K562 (cell line): ENCODE results near the gene NTN1. TPM values are rescaled to one million over a fixed set of nuclear protein-coding genes. Genes with fewer than 3 reads are reported as not detected.

Source experiments
- ATAC-seq: fragments of 200-7000 bp; cut with Tn5 transposase; 3 replicates; pipeline ENCODE4 v1.9.1; 2020; ENCODE audit warnings: moderate library complexity
- BruUV-seq: library from RNA; stranded (reverse); fragments of 400-500 nt; replicated peaks from 2 replicates; lab custom pipeline; 2021; lab: Mats Ljungman, UMichigan
- CTCF ChIA-PET: fragments of 300-600 bp; formaldehyde crosslinking; extraction: SDS; loops from one replicate; lab custom pipeline; 2021; ENCODE audit warnings: low intra/inter-chr PET ratio; lab: Yijun Ruan, JAX
- POLR2A ChIA-PET: fragments of 300-600, 350-650 bp; sonication (Branson Sonifier 250); formaldehyde crosslinking; extraction: SDS; loops from one replicate; lab custom pipeline; 2021; ENCODE audit warnings: antibody characterized with exemption, inconsistent platforms; lab: Yijun Ruan, JAX
- DNase-seq, 4 experiments: peaks; one replicate each; pipeline versions ENCODE4 v3.0.0 to v3.0.0-alpha.2; 2011 to 2018; ENCODE audit warnings: low spot score in 3 of 4, mixed read lengths in 3 of 4; ENCODE audit errors: extremely low read depth in 1 of 4
- FAIRE-seq: peaks from 2 replicates; lab custom pipeline; 2011; peaks lifted over from hg19 to GRCh38; lab: Jason Lieb, UNC
- H2AFZ ChIP-seq: 2 replicates; pipeline ENCODE4 v1.6.0; 2011; ENCODE audit warnings: low read depth, low read length, control low read depth, inconsistent platforms
- H3K27ac ChIP-seq: fragments of 200-600 bp; 3 replicates; pipeline ENCODE4 v1.8.0; 2011; ENCODE audit warnings: low read depth, mild to moderate bottlenecking, control low read depth, inconsistent platforms, low read length, moderate library complexity, mixed read lengths; ENCODE audit errors: extremely low read depth
- H3K27me3 ChIP-seq, 2 experiments: fragments of 300-600 bp in 1 of 2; 2 replicates in 1 of 2; 3 replicates in 1 of 2; pipeline versions ENCODE4 v1.6.0 to v1.8.0; 2011; ENCODE audit warnings: inconsistent platforms in 2 of 2, low read length in 2 of 2, mild to moderate bottlenecking in 1 of 2, mixed read lengths in 1 of 2, moderate library complexity in 1 of 2; ENCODE audit not compliant: control insufficient read depth in 2 of 2, insufficient read depth in 2 of 2
- H3K36me3 ChIP-seq: fragments of 300-600 bp; 3 replicates; pipeline ENCODE4 v1.8.0; 2011; ENCODE audit warnings: mild to moderate bottlenecking, low read length, inconsistent platforms; ENCODE audit not compliant: control insufficient read depth, insufficient read depth
- H3K4me1 ChIP-seq, 2 experiments: fragments of 200-600 bp in 1 of 2; replicated peaks in 1 of 2; 2 replicates in 1 of 2; 3 replicates in 1 of 2; pipeline versions ENCODE4 v1.5.1 to v1.8.0; 2011; ENCODE audit warnings: inconsistent platforms in 2 of 2, low read length in 2 of 2, mild to moderate bottlenecking in 1 of 2, mixed read lengths in 1 of 2, moderate library complexity in 1 of 2; ENCODE audit not compliant: control insufficient read depth in 2 of 2, insufficient read depth in 2 of 2
- H3K4me2 ChIP-seq: 2 replicates; pipeline ENCODE4 v1.6.1; 2011; ENCODE audit warnings: low read length, control low read depth, inconsistent platforms, mixed read lengths; ENCODE audit not compliant: insufficient read depth
- H3K4me3 ChIP-seq: fragments of 200-600 bp; sonication (generic), shearing (Covaris generic); 2 replicates; pipeline ENCODE4 v1.5.1; 2016; ENCODE audit warnings: control low read depth, inconsistent platforms
- H3K79me2 ChIP-seq: fragments of 200-600 bp; 3 replicates; pipeline ENCODE4 v1.8.0; 2011; ENCODE audit warnings: low read length, inconsistent platforms; ENCODE audit not compliant: control insufficient read depth, insufficient read depth
- H3K9ac ChIP-seq, 2 experiments: 2 replicates each; pipeline versions ENCODE4 v1.6.0 to v1.6.1; 2011; ENCODE audit warnings: low read depth in 2 of 2, low read length in 2 of 2, control low read depth in 1 of 2, inconsistent platforms in 1 of 2, mild to moderate bottlenecking in 1 of 2, mixed read lengths in 1 of 2; ENCODE audit not compliant: insufficient read depth in 1 of 2
- H3K9me1 ChIP-seq: one replicate; pipeline ENCODE4 v1.6.0; 2011; ENCODE audit warnings: inconsistent platforms, mild to moderate bottlenecking, low read length, moderate library complexity; ENCODE audit not compliant: control insufficient read depth, insufficient read depth
- H3K9me3 ChIP-seq: replicated peaks from 2 replicates; pipeline ENCODE4 v1.5.1; 2011; ENCODE audit warnings: low read depth, low read length, inconsistent platforms; ENCODE audit not compliant: control insufficient read depth, insufficient read depth
- H4K20me1 ChIP-seq: replicated peaks from 2 replicates; pipeline ENCODE4 v1.6.1; 2011; ENCODE audit warnings: low read length, inconsistent platforms, mixed read lengths; ENCODE audit not compliant: control insufficient read depth, insufficient read depth
- ATF2 ChIP-seq: sonication (generic); formaldehyde crosslinking; IDR thresholded peaks from 2 replicates; pipeline ENCODE4 v1.8.1; 2022; ENCODE audit warnings: missing genetic modification reagents
- CHAMP1 ChIP-seq: fragments of 450-650 bp; IDR thresholded peaks from 2 replicates; pipeline ENCODE4 v1.6.1; 2016; ENCODE audit warnings: mild to moderate bottlenecking
- PHB2 ChIP-seq: fragments of 450-650 bp; IDR thresholded peaks from 2 replicates; pipeline ENCODE4 v1.6.1; 2017; ENCODE audit warnings: low read depth
- THRAP3 ChIP-seq: fragments of 450-650 bp; IDR thresholded peaks from 2 replicates; pipeline ENCODE4 v1.6.1; 2016; ENCODE audit warnings: mild to moderate bottlenecking, inconsistent platforms, borderline replicate concordance
- ZBTB11 ChIP-seq, 3 experiments: fragments of 200-800 bp in 1 of 3; fragments of 250-450 bp in 1 of 3; fragments of 450-650 bp in 1 of 3; sonication (Bioruptor Pico) in 1 of 3; sonication (Bioruptor generic) in 1 of 3; formaldehyde crosslinking in 1 of 3; IDR thresholded peaks; 2 replicates each; pipeline versions ENCODE4 v1.6.1 to v1.8.0; 2016 to 2022; ENCODE audit warnings: mild to moderate bottlenecking in 2 of 3, missing genetic modification characterization in 2 of 3, missing compliant biosample characterization in 1 of 3, moderate library complexity in 1 of 3
- ZNF512 ChIP-seq: IDR thresholded peaks from 2 replicates; pipeline ENCODE4 v1.6.1; 2016; ENCODE audit warnings: missing genetic modification characterization, missing compliant biosample characterization
- WGBS: fragments of 100-300 bp; shearing (Covaris generic); methylation state at CpG from one replicate; pipeline ENCODE4 v1.1.6; 2016; ENCODE audit warnings: low coverage, mixed read lengths; ENCODE audit not compliant: insufficient coverage; ENCODE audit errors: missing lambda C conversion rate; 5-methylcytosine and 5-hydroxymethylcytosine counted together
- in situ Hi-C: fragments of 300-500 bp; cut with MboI; formaldehyde crosslinking; loops from 4 replicates; pipeline ENCODE4 v1.15.0; 2018; ENCODE audit warnings: inconsistent platforms, mixed read lengths
- intact Hi-C: fragments of 100-400 bp; cut with micrococcal nuclease; formaldehyde crosslinking; loops from 2 replicates; pipeline ENCODE4 v1.14.2; 2022
- polyA plus RNA-seq, 8 experiments: library from polyadenylated mRNA; depleted of rRNA in 4 of 8; stranded (reverse) in 5 of 8; unstranded in 3 of 8; fragments of >200 nt; fragmentation: Nextera tagmentation in 2 of 8; fragmentation: Illumina TruSeq in 1 of 8; extraction: Ambion mirVana in 2 of 8; extraction: Trizol in 1 of 8; gene quantifications; 2 replicates each; pipeline versions ENCODE4 v1.2.1 to v1.2.3, GENCODE V29; 2011 to 2014; ENCODE audit warnings: inconsistent platforms in 1 of 8, missing spikeins in 1 of 8
- total RNA-seq, 7 experiments: library from RNA; depleted of rRNA in 6 of 7; stranded (reverse); fragments of >200 nt in 6 of 7; fragmentation: Illumina TruSeq in 2 of 7; extraction: Trizol in 2 of 7; gene quantifications; 2 replicates each; pipeline versions ENCODE4 v1.2.1 to v1.2.3, GENCODE V29; 2011 to 2021; ENCODE audit warnings: low replicate concordance in 1 of 7

Gene NTN1
- total and polyA plus RNA-seq, 9 of the 15 experiments (the other 6 are each of a cell fraction or from before 2014, with no cell fraction given): 0.02 TPM; not detected in 8

- TF ChIP-seq ZNF512 (tag): peak; percentile 96
- no peak for TF ChIP-seq CHAMP1
- TF ChIP-seq ZBTB11 (CRISPR knock-in tag; IDR thresholded peaks at IDR 0.05): no peak
- TF ChIP-seq THRAP3: no peak
- no peak for TF ChIP-seq PHB2
- TF ChIP-seq ATF2 (CRISPR knock-in tag): no peak
- peaks cover 0 to 21% of the 10 kb centered on the region in 2 experiments; a peak in 2 of 5 replicates for H3K27me3 ChIP-seq
- no peak overlapping the region for H2AFZ ChIP-seq
- ATAC-seq (no peak), FAIRE-seq (no peak), DNase-seq (no peak)
- H3K9me1 ChIP-seq: no peaks in the 10 kb centered on the region
- in situ Hi-C loops (no loop called here), intact Hi-C loops (no loop called here)
- ChIA-PET CTCF (no interaction called here), POLR2A (no interaction called here)
- BruUV-seq: no TSS peak
- H4K20me1 ChIP-seq: no peaks in the 10 kb centered on the region
- no peaks in the 10 kb centered on the region for H3K36me3 ChIP-seq
- H3K9me3 ChIP-seq: no peaks in the 10 kb centered on the region
- no peaks in the 10 kb centered on the region for H3K79me2 ChIP-seq
- no peak overlapping the region for H3K27ac ChIP-seq
- no peak overlapping the region for H3K9ac ChIP-seq
- no peak overlapping the region for H3K4me3 ChIP-seq
- no peak overlapping the region for H3K4me2 ChIP-seq
- WGBS: 5% methylated on average over 2 of the region's 2 CpGs
- no peaks in the 10 kb centered on the region for H3K4me1 ChIP-seq
Observed at GRCh38 chr17:9007052-9007714, 14.1 kb upstream of the NTN1 start.
